GM19455 (cell line): ENCODE data around the gene SHISAL1.
"Not testable (repeated sequence)": the region's sequence is repeated elsewhere in the genome, so short reads cannot be mapped to it uniquely, and the experiment has no call there.

Experiments used
- ATAC-seq: cut with Tn5 transposase; IDR thresholded peaks from one replicate; pipeline ENCODE4 v1.9.1; 2021; ENCODE audit not compliant: unreplicated experiment

The SHISAL1 gene

DNA sequence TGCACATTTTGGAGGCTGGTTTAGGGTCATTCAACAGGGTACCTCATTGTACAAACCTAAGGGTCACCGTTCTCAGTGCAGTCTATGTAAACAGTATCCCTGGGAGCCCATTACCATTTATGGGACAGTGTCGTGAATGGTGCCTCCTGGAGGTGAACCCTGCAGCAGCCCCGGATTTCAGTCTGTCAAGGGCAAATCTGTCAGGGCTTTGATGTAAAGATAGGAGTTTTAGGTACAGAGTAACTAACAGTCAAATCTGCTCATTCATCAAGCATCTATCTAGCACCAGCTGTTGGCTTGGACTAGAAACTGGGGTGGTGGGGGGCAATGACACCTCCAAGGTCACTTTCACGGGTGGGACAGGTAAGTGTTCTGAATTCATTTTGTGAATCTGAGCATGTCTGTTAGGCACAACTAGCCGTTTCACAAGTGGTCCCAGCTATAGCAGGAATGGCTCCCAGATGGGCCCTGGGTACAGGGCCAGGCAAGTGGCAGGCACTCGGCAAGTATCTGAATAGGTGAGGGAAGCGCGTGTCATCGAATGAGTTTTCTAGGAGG lies 68.4 kb downstream of the SHISAL1 start:
- no peak for ATAC-seq

DNA sequence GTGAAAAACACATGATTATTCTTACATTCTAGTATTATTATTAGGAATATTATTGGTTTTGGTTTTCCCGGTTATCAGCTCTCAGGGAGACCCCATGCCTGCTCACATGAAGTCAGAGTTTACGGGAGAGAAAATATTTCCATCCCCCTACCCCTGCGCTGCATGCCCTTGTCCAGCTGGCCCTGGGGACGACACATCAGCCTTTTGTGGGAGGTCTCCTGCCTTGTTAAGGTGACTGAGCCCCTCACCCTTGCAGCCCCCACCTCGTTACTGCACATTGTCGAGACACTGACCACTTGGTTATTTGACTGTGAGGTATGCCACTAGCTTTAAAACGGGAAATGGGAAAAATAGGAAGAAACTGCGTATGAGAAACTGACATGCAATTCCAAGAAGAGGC lies 69.0 kb downstream of the SHISAL1 start:
- ATAC-seq = no peak

DNA sequence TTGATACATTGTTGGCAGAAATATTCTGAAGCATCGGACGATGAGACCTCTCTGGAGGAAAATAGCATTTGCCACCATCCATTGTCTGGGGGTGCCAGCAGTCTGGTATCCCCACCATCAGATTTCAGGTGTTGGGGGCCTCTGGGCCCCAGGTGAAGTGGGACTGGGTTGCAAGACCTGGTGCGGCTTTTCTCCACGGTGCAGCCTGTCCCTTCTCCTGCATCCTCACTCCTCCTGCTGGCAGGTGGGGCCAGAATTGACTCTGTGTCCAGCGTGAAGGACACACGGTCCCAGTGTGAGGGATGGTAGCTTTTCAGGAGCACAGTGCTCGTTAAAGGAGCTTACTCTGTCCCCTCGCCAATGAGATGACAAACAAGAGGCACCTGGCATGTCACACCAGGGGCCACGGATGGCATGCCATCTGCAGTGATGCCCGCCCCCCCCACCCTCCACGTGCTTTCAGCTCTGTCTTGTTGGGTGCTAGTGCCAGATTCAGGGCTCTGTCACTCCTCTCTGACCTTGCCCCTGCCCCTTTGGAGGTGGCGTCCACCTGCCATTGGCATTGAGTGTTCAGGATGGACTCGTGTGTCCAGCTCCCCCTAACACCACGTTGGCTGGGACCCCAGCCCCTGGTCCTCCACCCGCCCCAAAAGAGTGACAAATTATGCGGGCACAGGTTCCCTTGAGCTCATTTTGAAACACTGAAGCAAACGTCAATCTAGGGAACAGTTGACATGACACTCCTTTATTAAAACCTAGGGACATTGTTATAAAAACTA lies 69.6 kb downstream of the SHISAL1 start:
- no peak for ATAC-seq

DNA sequence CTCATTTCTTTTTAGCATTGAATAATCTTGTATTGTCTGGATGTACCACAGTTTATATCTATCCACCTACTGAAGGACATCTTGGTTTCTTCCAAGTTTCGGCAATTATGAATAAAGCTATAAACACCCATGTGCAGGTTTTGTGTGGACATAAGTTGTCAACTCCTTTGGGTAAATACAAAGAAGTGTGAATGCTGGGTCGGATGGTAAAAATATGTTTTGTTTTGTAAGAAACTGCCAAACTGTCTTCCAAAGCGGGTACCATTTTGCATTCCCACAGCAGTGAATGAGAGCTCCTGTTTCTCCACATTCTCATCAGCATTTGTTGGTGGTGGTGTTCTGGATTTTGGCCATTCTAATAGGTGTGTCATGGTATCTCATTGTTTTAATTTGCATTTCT lies 71.6 kb downstream of the SHISAL1 start:
- ATAC-seq = not testable (repeated sequence)

DNA sequence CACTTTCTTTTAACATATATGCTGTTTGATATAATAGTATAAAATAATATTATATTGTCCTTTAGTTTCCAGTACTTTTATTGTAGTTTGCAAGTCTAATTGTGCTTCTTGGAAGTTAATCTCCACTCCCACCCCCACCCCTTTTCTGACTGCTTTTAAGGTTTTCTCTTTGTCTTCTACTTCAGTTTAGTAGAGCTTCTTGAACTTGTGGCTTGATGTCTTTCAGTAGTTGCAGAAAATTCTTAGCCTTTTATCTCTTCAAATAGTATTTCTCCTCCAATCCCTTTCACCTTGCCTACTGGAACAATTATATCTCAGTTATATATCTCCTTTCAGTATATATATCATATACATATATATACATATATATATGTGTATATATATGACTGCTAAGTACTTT lies 75.5 kb downstream of the SHISAL1 start:
- no peak for ATAC-seq

DNA sequence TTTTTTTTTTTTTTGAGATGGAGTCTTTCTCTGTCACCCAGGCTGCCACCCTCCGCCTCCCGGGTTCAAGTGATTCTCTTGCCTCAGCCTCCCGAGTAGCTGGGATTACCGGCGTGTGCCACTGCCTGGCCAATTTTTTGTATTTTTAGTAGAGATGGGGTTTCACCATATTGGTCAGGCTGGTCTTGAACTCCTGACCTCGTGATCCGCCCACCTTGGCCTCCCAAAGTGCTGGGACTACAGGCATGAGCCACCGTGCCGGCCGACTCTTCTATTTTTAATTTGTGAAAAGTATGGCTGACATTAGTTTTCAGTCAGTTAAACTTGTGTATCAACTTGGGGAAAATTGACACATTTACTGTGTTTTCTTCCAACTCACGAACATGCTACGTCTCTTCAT lies 78.4 kb downstream of the SHISAL1 start:
- ATAC-seq = not testable (repeated sequence)

DNA sequence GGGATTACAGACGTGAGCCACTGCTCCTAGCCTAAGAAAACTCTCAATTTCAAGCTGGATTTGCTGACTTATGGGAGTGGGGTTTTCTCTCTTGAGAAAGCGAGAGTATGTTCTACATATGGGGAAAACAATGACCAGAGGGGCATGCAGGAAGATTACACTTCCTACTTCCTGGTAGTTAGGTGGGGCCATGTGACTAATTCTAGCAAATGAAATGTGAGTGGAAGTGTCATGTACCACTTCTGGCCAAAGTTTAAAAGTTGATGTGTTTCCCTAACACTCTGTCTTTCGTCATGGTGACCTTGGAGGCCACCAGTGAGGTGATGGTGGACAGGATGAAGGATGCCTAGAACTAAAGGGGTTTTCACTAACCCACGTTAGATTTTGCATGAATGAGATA lies 81.5 kb downstream of the SHISAL1 start:
- ATAC-seq = no peak

DNA sequence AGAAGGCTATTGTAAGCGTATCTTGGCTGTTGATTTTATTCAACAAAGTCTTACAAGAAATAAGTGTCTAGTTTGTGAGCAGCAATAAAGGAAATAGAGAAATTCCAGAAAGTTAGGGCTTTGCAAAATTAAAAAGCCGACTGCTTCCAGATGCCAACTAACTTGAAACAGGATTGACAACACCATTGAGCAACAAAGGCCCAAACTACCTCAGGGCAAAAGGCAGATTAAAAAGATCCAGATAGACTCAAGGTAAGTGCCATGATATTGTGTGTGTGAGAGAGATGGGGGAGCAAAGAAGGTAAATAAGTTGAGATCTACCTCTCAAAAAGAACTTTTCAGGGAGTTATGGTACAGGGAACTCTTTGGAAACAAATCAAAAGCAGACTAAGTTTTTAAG lies 82.9 kb downstream of the SHISAL1 start:
- ATAC-seq = no peak

DNA sequence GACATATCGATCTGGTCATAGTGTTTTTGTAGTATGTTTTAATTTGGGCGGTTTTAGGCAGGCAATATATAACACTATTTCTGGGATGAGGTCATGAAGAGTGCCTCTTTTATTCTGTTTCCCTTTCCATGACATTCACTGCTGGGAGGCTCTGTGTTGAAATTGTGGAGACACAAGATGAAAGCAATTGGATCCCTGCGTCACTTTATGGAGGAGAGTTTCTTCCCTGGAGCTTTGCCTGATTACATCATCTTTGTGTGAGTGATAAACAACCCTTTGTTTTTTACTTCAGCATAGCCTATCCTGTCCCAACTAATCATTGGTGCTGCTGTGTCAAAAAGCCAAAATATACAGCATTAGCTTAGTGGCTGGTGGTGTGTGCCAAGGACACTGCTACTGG lies 83.4 kb downstream of the SHISAL1 start:
- no peak for ATAC-seq

DNA sequence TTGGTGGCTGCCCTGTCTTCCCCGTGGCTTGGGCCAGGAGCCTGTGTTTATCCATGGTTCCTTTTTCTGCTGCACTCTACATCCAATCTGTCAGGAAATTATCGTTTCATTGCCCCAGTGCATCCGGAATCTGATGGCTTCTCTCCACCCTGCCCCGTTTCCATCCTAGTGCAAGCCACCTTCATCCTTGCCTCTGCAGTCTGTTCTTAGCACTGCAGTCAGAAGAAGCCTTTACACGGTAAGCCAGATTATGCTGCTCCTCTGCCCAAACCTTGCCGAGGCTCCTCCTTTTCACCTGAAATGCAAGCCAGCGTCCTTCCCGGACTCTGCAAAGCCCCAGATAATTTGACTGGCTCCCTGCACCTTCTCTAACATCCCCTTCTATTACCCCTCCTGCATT lies 86.9 kb downstream of the SHISAL1 start:
- no peak for ATAC-seq

DNA sequence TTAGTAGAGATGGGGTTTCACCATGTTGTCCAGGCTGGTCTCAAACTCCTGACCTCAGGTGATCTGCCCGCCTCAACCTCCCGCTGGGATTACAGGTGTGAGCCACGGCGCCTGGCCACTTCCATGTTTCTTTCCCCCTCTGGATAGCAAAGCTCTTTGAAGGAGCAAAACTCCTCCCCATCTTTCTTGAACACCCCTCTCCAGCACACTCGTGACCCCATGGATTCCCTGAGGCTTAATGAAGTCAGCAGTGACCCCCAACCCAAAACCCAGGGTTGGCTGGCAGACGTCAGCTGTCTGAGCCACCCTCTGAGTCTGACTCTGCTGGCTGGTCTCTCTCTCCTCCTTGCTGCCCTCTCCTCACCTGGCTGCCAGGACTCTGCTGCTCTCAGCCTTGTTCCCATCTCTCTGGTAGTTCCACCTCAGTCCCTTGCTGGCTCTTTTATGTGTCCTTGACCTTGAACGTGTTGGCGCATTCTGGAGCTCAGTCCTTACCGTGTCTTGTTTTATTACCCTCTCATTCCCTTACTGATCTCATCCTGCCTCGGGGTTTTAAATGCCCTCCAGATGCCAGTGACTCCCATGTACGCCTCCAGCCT lies 87.6 kb downstream of the SHISAL1 start:
- no peak for ATAC-seq

DNA sequence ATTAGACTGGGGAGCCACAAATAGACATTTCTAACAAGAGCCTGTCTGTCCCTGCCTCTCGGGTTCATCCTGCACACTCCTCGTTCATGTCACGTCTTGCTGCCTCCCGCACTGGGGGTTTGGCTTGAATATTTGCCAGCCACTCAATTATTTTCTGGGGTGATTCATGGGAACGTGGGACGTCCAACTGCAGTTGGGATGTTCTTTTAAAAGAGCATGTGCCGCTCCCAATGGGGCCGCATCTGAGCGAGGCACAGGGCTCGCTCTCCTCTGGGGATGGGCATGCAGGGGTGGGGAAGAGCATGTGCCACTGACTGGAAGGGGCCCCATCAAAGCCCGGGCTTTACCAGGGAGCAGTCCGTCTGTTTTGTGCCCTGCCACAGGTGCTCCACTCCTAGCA lies 88.6 kb downstream of the SHISAL1 start:
- no peak for ATAC-seq

DNA sequence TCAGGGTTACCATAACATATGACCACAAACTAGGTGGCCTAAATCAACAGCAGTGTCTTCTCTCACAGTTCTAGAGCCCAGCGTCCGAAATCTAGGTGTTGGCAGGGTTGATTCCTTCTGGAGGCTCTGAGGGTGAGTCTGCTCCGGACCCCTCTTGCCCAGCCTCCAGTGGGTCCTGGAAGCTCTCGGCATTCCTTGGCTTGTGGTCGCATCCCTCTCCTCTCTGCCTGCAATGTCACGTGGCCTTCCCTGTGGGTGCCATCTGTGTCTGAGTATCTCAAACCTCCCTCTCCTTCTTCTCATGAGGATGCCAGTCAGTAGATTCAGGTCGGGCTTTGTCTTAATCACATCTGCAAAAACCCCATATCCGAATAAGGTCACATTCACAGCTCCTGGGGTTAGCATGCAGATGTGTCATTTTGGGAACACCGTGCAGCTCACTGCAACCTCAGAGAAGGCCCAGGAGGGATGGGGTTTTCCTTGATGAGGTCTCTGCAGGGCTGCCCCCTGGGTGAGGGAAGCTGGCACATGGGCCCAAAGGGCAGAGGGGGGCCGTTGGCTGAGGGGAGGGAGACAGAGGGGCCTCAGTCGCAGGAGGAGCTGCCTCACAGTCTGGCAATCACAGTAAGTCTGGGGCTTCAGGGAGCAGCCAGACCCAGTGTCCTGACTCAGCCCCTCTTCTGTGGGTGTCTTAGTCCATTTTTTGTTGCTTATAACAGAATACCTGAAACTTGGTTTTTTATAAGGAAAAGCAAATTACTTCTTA lies 90.9 kb downstream of the SHISAL1 start:
- no peak for ATAC-seq

DNA sequence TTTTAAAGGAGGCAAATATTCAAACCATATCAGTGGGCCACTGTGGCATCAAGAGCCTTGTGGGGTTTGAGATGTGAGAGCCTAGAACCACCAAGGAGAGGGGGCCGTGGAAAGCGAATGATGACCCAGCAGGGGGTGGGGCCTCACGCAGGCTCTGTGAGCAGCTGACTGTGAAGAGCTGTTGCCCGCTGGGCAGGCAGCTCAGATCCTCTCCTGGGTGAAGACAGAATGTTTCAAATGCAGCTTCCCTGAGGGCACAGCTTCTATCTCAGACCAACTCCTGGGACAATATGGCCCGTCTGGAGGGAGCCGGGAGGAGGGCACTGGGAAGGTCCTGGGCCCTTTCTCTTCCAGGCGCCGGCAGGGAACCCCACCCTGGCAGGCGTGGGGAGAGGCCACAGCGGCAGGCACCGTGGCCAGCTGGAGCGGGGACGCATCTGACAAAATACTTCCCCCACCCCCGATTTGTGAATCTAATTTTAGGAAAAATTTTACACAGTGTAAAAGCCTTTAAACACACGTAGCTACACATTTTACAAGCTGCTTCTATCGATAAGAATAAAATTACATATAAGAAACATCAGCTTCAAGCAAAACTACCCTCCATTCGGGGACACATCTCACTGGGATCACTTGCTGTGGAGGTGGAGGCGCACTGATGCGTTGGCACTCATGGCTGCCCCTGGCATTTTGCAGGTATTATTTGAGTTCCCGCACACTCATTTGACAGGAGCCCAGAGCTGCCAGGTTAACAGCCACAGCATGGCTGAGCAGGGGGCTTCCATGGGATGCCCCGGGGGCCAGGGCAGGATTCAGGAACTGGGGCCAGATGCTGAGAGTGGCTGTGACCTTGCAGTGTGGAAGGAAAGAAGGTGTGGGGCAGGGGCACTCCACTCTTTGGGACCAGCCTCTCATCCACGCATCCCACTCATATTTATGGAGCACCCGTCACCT lies 91.7 kb downstream of the SHISAL1 start:
- no peak for ATAC-seq

DNA sequence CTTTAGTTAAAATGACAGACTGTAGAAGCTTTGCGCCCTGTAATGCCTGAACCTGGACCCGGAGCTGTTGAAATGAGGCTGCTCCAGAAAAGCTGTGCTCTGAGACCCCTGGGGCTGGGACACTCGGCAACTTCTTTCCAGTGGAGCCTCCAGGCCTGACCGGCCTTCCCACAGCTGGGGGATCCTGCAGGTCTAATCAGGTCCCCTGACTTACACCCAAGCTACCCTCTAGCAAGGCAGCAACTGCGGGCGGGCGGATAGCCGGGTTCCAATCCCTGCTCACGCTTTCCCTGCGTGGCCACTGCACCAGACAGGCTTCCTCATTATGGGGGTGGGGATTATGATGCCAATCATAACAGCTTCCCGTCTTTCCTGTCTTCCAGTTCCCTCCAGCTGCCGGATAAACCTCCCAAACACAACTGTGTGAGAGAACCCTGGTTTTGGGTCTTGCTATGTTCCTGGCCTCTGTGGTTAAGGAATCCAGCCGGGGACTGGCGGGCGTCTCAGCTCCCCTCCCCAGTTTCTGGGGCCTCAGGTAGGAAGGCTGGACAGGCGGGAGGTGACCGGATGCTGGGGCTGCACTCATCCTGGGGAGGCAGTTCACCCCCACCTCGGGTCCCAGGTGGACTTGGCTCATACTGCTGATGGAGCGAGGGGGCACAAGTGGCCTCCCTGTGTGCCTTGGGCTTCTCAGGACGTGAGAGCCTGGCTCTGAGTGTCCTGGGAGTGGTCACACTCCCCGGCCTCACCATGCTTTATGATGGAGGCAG lies 93.5 kb downstream of the SHISAL1 start:
- ATAC-seq = no peak

DNA sequence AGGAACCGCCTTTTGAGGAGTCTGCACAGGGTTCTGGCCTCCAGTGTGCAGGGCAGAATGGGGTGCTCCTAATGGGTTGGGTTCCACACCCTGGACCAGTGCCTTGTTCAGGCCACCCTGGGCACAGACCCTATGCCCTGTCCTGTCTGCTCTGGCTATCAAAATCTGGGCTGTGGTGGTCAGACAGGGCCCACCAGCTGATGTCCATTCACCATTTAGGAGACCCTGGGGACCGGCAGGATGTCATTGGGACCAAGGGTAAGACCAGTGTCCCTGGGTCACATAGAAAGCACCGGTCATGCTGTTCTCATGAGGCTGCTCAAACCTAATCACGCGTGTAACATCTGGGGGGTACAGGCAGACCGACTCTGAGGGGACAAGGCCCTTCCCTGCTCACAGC lies 94.7 kb downstream of the SHISAL1 start:
- no peak for ATAC-seq

DNA sequence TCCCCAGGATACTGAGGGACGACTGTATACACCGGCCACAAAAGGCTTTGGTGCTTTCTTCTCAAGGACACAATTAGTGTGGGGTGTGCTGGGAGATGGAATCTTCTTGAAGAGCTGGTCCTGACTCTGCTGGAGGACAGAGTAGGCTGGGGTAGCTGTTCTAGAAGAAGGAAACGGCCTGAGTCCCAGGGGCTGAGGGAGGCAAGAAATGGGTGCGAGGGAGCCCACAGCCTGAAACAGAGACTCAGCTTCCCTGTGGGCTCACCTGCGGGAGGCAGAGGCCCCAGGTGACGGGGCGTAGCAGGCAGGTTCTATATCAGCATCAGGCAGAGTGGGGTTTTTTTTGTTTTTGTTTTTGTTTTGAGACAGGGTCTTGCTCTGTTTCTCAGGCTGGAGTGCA lies 95.4 kb downstream of the SHISAL1 start:
- no peak for ATAC-seq

DNA sequence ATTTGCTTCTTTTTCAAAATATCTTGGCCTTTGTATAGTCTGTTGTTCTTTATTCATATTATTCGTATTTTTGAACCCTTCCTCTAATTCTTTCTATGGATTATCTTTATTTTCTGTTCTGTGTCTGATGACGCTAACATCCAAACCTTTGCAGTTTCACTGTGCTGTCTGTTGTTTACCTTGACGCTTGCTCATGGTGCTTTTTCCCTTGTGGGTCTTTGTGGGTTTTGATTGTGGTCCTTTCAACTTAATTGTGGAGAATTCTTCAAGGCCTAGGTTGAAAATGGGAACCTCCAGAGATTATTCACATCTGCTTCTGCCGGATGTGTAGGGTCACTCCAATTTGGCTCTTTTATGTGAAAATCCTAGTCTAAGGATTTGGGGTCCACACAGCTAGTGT lies 97.5 kb downstream of the SHISAL1 start:
- no peak for ATAC-seq

DNA sequence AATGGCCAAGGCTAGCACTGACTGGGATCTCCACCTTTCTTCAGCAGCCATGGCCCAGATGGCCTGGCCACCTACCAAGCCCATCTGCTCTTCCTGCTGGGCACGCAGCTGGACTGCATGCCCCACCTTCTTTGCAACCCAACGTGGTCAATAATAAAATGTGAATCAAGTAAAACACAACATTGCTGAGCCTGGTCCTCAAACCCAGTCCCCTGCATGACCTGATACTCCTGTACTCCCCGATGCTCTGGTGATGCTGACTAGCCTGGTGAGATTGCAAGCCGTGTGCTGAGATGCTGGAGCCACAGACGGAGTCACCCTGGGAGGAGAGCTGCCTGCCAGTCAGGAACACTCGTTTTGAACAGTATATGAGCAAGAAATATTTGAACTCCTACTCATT lies 98.0 kb downstream of the SHISAL1 start:
- no peak for ATAC-seq

DNA sequence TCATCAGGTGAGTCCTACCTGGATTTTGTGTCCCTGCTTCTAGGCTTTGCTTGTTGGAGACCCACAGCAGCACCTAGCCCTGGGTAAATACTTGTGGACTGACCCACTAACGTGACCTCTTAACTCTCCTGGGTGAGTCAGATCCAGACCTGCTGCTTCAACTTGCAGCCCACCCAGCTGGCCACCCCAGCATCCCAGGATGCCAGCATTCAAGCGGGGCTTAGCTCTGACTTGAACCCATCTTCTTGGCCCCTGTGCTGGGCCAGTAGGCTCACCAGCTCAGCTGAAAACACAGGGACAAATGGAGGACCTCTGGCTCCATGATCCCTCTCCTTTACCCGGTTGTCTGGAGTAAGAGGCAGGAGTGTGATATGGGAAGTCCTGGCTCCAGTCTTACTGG lies 98.6 kb downstream of the SHISAL1 start:
- ATAC-seq = no peak
